HepG2 (cell line): ENCODE data around the gene MTREX. TPM values are rescaled to one million over a fixed set of nuclear protein-coding genes. Genes with fewer than 3 reads are reported as not detected.

Experiments used
- ATAC-seq: fragments of 200-7000 bp; cut with Tn5 transposase; 3 replicates; pipeline ENCODE4 v1.9.1; 2020; ENCODE audit warnings: mild to moderate bottlenecking, moderate library complexity
- BruUV-seq: library from RNA; stranded (reverse); fragments of 400-500 nt; replicated peaks from 2 replicates; lab custom pipeline; 2021; lab: Mats Ljungman, UMichigan
- CTCF ChIA-PET: fragments of 300-600 bp; formaldehyde crosslinking; extraction: SDS; loops from one replicate; lab custom pipeline; 2021; ENCODE audit warnings: low total read pairs, inconsistent platforms, low intra/inter-chr PET ratio; lab: Yijun Ruan, JAX
- POLR2A ChIA-PET: fragments of 350-600 bp; sonication (Branson Sonifier 250); formaldehyde crosslinking; loops from one replicate; lab custom pipeline; 2020; ENCODE audit warnings: antibody characterized with exemption, inconsistent platforms; lab: Yijun Ruan, JAX
- DNase-seq: peaks from one replicate; pipeline ENCODE4 v3.0.0-alpha.2; 2015; ENCODE audit warnings: low spot score
- FAIRE-seq: peaks from 3 replicates; lab custom pipeline; 2011; peaks lifted over from hg19 to GRCh38; lab: Jason Lieb, UNC
- H2AFZ ChIP-seq: one replicate; pipeline ENCODE4 v1.6.1; 2011; ENCODE audit warnings: low read length, inconsistent platforms
- H3K27ac ChIP-seq: fragments of 300-600 bp; 3 replicates; pipeline ENCODE4 v1.8.0; 2011; ENCODE audit warnings: mixed run types, mild to moderate bottlenecking, mixed read lengths, low read length, inconsistent platforms; ENCODE audit not compliant: insufficient read depth; ENCODE audit errors: extremely low read length
- H3K27me3 ChIP-seq, 2 experiments: fragments of 200-600 bp in 1 of 2; 2 replicates in 1 of 2; 3 replicates in 1 of 2; pipeline versions ENCODE4 v1.6.0 to v1.8.0; 2011; ENCODE audit warnings: low read length in 2 of 2, mild to moderate bottlenecking in 2 of 2, moderate library complexity in 2 of 2, inconsistent platforms in 1 of 2; ENCODE audit not compliant: insufficient read depth in 2 of 2, control insufficient read depth in 1 of 2
- H3K36me3 ChIP-seq, 2 experiments: fragments of 200-600 bp in 1 of 2; replicated peaks in 1 of 2; 2 replicates in 1 of 2; 3 replicates in 1 of 2; pipeline versions ENCODE4 v1.5.1 to v1.8.0; 2011; ENCODE audit warnings: low read length in 2 of 2, inconsistent platforms in 1 of 2; ENCODE audit not compliant: insufficient read depth in 2 of 2, control insufficient read depth in 1 of 2
- H3K4me1 ChIP-seq: 2 replicates; pipeline ENCODE4 v1.5.1; 2012; ENCODE audit warnings: low read length, inconsistent platforms; ENCODE audit not compliant: insufficient read depth
- H3K4me2 ChIP-seq: 2 replicates; pipeline ENCODE4 v1.6.0; 2011; ENCODE audit warnings: low read depth, low read length, inconsistent platforms
- H3K4me3 ChIP-seq, 3 experiments: fragments of 200-600 bp in 1 of 3; sonication (generic), shearing (Covaris generic) in 1 of 3; replicated peaks in 1 of 3; 2 replicates each; pipeline ENCODE4 v1.5.1; 2011 to 2016; ENCODE audit warnings: low read length in 3 of 3, inconsistent platforms in 2 of 3, low read depth in 2 of 3, mild to moderate bottlenecking in 2 of 3, control low read depth in 1 of 3, mixed read lengths in 1 of 3; ENCODE audit not compliant: insufficient read depth in 1 of 3
- H3K79me2 ChIP-seq: one replicate; pipeline ENCODE4 v1.6.1; 2011; ENCODE audit warnings: low read length, inconsistent platforms; ENCODE audit not compliant: insufficient read depth
- H3K9ac ChIP-seq: 2 replicates; pipeline ENCODE4 v1.6.0; 2011; ENCODE audit warnings: mild to moderate bottlenecking, low read depth, low read length, inconsistent platforms; ENCODE audit not compliant: insufficient read depth
- H3K9me3 ChIP-seq: 2 replicates; pipeline ENCODE4 v1.5.1; 2012; ENCODE audit warnings: mild to moderate bottlenecking, low read length
- H4K20me1 ChIP-seq: 2 replicates; pipeline ENCODE4 v1.6.0; 2011; ENCODE audit warnings: inconsistent platforms, mild to moderate bottlenecking, low read length, moderate library complexity; ENCODE audit not compliant: insufficient read depth
- AHDC1 ChIP-seq: sonication (generic); formaldehyde crosslinking; IDR thresholded peaks from 2 replicates; pipeline ENCODE4 v1.5.1; 2020; ENCODE audit warnings: mild to moderate bottlenecking, missing genetic modification reagents, borderline replicate concordance
- ATF1 ChIP-seq: IDR thresholded peaks from 2 replicates; pipeline ENCODE4 v1.6.1; 2016; ENCODE audit warnings: mild to moderate bottlenecking, control low read depth
- BCL3 ChIP-seq: sonication (generic); formaldehyde crosslinking; IDR thresholded peaks from 2 replicates; pipeline ENCODE4 v1.5.1; 2020; ENCODE audit warnings: mild to moderate bottlenecking, missing genetic modification reagents, moderate library complexity
- GLMP ChIP-seq: sonication (generic); formaldehyde crosslinking; IDR thresholded peaks from 2 replicates; pipeline ENCODE4 v1.9.0; 2021; ENCODE audit warnings: missing genetic modification reagents, mild to moderate bottlenecking, borderline replicate concordance
- HINFP ChIP-seq: sonication (generic); formaldehyde crosslinking; IDR thresholded peaks from 2 replicates; pipeline ENCODE4 v1.4.0; 2020; ENCODE audit warnings: low read depth, mild to moderate bottlenecking, missing genetic modification reagents
- IRF1 ChIP-seq: sonication (generic); formaldehyde crosslinking; IDR thresholded peaks from 2 replicates; pipeline ENCODE4 v1.4.0; 2020; ENCODE audit warnings: low read depth, mild to moderate bottlenecking, missing genetic modification reagents
- MAFF ChIP-seq: IDR thresholded peaks from 2 replicates; pipeline ENCODE4 v1.6.1; 2011; ENCODE audit warnings: low read depth, low read length, improper control_type of control experiment
- MBD4 ChIP-seq: IDR thresholded peaks from 2 replicates; pipeline ENCODE4 v1.6.1; 2012; ENCODE audit warnings: low read length, inconsistent platforms, borderline replicate concordance
- SALL1 ChIP-seq: sonication (generic); formaldehyde crosslinking; IDR thresholded peaks from 2 replicates; pipeline ENCODE4 v1.8.0; 2022; ENCODE audit warnings: mild to moderate bottlenecking, missing genetic modification reagents
- ZNF543 ChIP-seq: sonication (generic); formaldehyde crosslinking; IDR thresholded peaks from 2 replicates; pipeline ENCODE4 v1.4.0; 2020; ENCODE audit warnings: mild to moderate bottlenecking, missing genetic modification reagents
- ZNF615 ChIP-seq: sonication (generic); formaldehyde crosslinking; IDR thresholded peaks from 2 replicates; pipeline ENCODE4 v1.5.0; 2020; ENCODE audit warnings: mild to moderate bottlenecking, missing genetic modification reagents, borderline replicate concordance
- ZNF790 ChIP-seq: sonication (generic); formaldehyde crosslinking; IDR thresholded peaks from 2 replicates; pipeline ENCODE4 v1.8.0; 2022; ENCODE audit warnings: missing genetic modification reagents, mild to moderate bottlenecking, borderline replicate concordance
- WGBS: methylation state at CpG from one replicate; pipeline ENCODE4 v1.1.6; 2017; ENCODE audit warnings: low lambda C conversion rate; 5-methylcytosine and 5-hydroxymethylcytosine counted together
- in situ Hi-C: cut with HindIII; loops from 2 replicates; pipeline ENCODE4 v1.10.0; 2017; ENCODE audit warnings: low pct_unique_long_range_greater_than_20kb; ENCODE audit not compliant: extremely low pct_ligation_motif_present
- intact Hi-C: fragments of 100-400 bp; cut with micrococcal nuclease; formaldehyde crosslinking; loops from one replicate; pipeline ENCODE4 v1.10.0; 2022; ENCODE audit not compliant: unreplicated experiment
- polyA plus RNA-seq, 8 experiments: library from polyadenylated mRNA; depleted of rRNA in 3 of 8; stranded (reverse) in 7 of 8; unstranded in 1 of 8; fragments of >200 nt; fragmentation: Illumina TruSeq in 4 of 8; extraction: Trizol in 4 of 8; gene quantifications; 2 replicates each; pipeline versions ENCODE4 v1.2.1 to v1.2.3, GENCODE V29; 2011 to 2016; ENCODE audit warnings: low read depth in 4 of 8, missing spikeins in 1 of 8, mixed read lengths in 1 of 8; ENCODE audit not compliant: insufficient read depth in 1 of 8
- total RNA-seq, 5 experiments: library from RNA; depleted of rRNA; stranded (reverse); fragments of >200 nt; fragmentation: Illumina TruSeq; extraction: Trizol; gene quantifications; 2 replicates each; pipeline ENCODE4 v1.2.3, GENCODE V29; 2016; ENCODE audit warnings: low read depth in 1 of 5

MTREX gene
- total and polyA plus RNA-seq, 2 of the 13 experiments (the other 11 are each of a cell fraction or from before 2014, with no cell fraction given): 16.4 to 91.5 TPM

GRCh38 chr5:55459572-55459971, 151.8 kb downstream of the MTREX start (continued):
- TF ChIP-seq MBD4 (no peak), IRF1 (no peak), MAFF (no peak), ZNF543 (CRISPR knock-in tag) (no peak), SALL1 (no peak), AHDC1 (no peak), ZNF615 (CRISPR knock-in tag) (no peak)

- in situ Hi-C loops: no loop called here
- TF ChIP-seq HINFP (CRISPR knock-in tag): no peak
- TF ChIP-seq ZNF790 (CRISPR knock-in tag): no peak
- no peak for TF ChIP-seq BCL3 (CRISPR knock-in tag)
- no peak for TF ChIP-seq ATF1 (CRISPR knock-in tag)
- no peak for TF ChIP-seq GLMP (CRISPR knock-in tag)
Observed at GRCh38 chr5:55463613-55464012, 155.8 kb downstream of the MTREX start.

More at GRCh38 chr5:55463613-55464012, 155.8 kb downstream of the MTREX start:
- H4K20me1 ChIP-seq: no peaks in the 10 kb centered on the region
- H3K9me3 ChIP-seq: no peaks in the 10 kb centered on the region
- CTCF ChIA-PET: no interaction called here
- 97% methylated on average over 3 of the region's 3 CpGs for WGBS
- H3K4me2 ChIP-seq: no peak overlapping the region
- POLR2A ChIA-PET: no interaction called here
- H3K9ac ChIP-seq: no peak overlapping the region
- peaks cover 0 to 2% of the 10 kb centered on the region in 2 experiments; a peak in 1 of 5 replicates for H3K36me3 ChIP-seq
- FAIRE-seq (no peak), ATAC-seq (no peak), DNase-seq (no peak)
- no peak overlapping the region for H3K4me3 ChIP-seq
- H3K4me1 ChIP-seq: 0 out of 2 replicates have a peak, but pooled peaks cover 7% of the 10 kb centered on the region
- H2AFZ ChIP-seq: no peak overlapping the region
- H3K79me2 ChIP-seq: no peaks in the 10 kb centered on the region
- H3K27ac ChIP-seq: no peak overlapping the region
- BruUV-seq: no TSS peak
- intact Hi-C loops: no loop called here
- H3K27me3 ChIP-seq: no peaks in the 10 kb centered on the region; a peak in 1 of 5 replicates
